Stimulated activated CD8-positive, alpha-beta memory T cell treated with anti-CD3 and anti-CD28 coated beads, Interleukin-12 subunit alpha, Interleukin-12 subunit beta, amount 100 ng/mL, for 24 hours (primary cell): Measurements from ENCODE around the gene COL7A1.

Experiments
- DNase-seq: peaks from one replicate; pipeline ENCODE4 v3.0.0-alpha.2; 2020; ENCODE audit errors: extremely low read depth

COL7A1 gene

GRCh38 chr3:48595075-48595525, at the start of gene COL7A1:
Gene COL7A1, minus strand, starts transcription at chr3:48595329. Its CDS starts 170 bp downstream, at chr3:48595159.
- DNase-seq: no peak

DNA sequence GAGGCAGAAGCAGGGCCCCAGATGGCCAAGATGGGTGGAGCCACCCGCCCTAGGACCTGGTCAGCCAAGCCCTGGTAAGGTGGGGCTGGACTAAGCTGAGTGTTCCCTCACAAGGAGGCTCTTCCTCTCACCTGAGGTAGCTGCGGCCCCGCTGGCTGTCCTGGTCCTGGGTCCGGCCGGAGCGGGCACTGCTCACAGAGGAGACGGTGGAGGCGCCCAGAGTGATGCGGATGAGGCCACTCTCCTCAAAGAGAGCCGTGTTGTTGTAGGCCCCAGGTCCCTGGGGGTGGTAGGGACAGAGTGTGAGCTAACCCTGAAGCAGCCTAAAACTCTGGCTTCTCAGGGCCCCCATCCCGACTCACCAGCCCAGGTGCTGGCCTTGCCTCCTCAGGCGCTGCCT, 47.5 kb upstream of the COL7A1 start:
- no peak for DNase-seq

- DNase-seq: no peak
Measured at GRCh38 chr3:48641396-48641795, 46.3 kb upstream of the COL7A1 start.

- no peak for DNase-seq
Measured at GRCh38 chr3:48639944-48640606, 44.9 kb upstream of the COL7A1 start.

DNA sequence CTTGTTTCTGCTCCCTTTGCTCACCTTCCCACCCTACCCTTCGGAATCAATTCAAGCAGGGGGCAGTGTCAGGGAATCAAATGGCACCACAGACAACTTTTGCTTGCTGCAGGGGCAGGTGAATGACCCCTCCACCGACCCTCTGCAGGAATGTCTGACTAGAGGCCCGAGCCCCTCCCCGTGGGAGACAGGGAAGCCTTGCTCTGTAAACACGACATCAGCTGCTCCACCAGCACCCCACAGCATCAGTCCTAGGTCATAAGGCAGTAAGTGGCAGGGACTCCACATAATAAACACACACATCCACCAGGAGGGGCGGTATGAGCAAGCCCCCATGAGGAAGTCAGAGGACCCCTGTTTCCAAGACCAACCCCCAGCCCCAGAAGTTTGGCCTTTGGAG, 42.2 kb upstream of the COL7A1 start:
- DNase-seq: no peak

DNA sequence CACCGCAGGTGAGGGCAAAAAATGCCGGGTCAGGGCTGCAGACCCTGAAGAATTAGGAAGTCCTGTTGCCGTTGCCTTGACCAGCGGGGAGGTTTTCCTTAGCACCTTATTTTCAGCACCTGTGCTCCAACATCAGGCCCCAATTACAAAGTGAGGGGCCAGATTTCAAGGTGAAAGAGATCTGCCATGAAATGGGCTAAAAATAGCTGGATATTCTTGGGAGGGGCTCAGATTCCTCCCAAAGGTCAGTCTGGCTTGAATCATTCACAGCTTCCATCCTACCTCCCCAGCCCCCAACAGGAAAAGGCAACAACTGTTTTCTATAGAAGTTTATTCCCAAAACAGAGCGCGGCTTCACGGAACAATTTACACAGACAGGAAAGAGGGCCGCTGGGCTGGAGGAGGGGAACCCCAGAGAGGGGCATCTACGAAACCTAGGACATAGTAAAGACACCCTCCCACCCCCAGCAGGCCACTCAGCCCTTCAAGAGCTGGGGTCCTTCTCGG, 41.1 kb upstream of the COL7A1 start:
- DNase-seq: no peak

- DNase-seq: peak; percentile 86
Measured at GRCh38 chr3:48635222-48636021, 40.3 kb upstream of the COL7A1 start, which contains the start of gene SLC26A6. Gene SLC26A6, minus strand, starts transcription at chr3:48635461. Its CDS starts 68 bp downstream, at chr3:48635393.

DNA sequence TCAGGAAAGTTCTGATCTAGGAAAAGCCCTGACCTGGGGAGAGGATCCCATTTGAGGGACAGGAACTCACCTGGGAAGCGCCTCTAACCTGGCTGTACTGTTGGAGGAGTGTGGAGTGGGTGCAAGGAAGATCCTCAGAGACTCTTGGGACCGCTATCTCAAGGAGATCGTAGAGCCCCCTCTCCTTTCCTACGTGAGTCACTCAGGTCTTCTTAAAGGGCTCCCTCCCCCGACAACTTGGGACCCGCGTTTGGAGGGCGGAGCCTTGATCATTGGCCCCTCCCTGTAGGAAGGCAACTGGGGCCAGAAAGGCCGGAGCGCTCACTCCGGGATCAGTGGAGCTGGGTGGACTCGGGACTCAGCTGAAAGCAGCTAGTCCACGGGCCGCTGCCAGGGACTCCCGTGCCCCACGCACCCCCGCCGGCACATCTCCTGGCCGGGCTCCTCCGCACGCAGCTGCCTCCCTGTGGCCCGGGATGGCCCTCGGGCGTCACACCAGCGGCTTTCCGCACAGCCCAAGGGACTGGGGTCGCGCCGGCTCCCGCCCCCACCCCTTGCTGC, 39.6 kb upstream of the COL7A1 start:
- DNase-seq: no peak

DNA sequence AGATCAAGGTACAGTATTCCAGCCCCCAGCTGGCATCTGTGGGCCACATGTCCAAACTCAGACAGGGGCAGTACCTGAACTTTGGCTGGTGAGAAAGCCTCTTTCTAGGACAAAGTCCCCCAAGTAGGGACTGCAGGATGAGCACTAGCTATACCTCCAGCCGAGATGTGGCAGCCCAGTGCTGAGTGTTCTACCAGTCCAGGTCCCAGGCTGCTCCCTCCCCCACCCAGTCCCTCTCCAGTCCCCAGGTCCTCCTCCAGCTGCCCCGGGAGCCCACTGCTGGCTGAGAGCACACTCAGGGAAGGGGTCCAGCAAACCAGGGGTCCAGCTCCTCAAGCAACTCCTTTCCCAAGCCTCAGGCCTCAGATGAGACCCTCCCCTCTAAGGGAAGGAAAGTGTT, 38.6 kb upstream of the COL7A1 start:
- no peak for DNase-seq

DNA sequence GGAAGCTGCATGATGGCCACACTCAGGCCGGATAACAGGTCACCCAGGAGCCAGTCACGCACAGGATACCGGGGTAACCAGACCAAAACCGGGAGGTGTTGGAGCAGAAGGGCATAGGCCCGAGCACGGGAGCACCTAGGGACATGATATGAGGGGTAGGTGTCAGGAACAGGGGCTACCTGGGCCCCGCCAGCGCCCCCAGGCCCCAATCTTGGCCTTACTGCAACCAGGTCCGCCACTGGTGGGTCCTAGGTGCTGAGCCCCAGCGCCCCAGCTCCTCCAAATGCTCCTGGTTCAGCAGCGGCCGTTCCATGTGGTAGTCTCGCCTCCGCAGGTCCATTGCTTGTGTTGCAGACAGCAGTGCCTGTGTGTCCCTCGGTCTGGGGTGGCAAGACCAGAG, 38.1 kb upstream of the COL7A1 start:
- no peak for DNase-seq

GRCh38 chr3:48631516-48632448, 36.7 kb upstream of the COL7A1 start:
- no peak for DNase-seq

- no peak for DNase-seq
Measured at GRCh38 chr3:48630833-48631232, 35.7 kb upstream of the COL7A1 start.

GRCh38 chr3:48630407-48630806, 35.3 kb upstream of the COL7A1 start:
- no peak for DNase-seq

DNA sequence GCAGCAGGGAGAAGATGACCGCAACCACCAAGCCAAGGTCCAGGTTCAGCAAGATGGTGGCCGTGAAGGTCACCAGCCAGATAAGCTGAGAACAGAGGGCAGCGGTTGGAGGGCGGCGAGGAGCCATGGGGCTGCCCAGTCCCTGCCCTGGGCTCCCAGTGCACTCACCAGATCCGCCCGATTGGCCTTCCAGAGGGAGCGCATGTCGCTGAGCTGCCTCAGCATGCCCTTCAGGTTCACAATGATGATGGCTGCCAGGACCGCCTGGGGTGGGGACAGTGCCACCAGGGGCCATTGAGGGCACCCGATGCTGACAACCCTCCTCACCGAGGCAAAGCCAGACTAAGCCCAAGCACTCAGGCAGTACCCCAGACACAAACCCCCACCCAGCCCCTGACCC, 34.8 kb upstream of the COL7A1 start:
- no peak for DNase-seq

GRCh38 chr3:48628277-48629017, 33.3 kb upstream of the COL7A1 start:
- no peak for DNase-seq

DNA sequence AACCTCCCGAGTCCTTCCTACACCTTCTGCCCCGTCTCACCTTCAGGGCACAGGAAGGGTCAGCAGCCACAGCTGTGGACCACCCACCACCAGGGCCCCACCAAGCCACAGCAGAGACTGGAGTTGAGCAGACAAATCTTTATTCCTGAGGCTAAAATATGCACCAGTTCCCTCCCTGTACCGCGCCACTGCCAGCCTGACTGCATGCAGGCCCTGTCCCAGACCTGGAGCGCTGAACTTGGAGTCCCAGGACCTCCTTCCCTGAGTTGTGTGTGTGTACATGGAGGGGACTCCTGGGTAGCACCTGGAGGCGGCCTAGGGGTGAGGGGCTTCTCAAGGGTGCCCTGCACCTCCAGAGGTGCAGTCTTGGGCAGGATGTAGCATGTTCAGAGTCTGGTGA, 30.5 kb upstream of the COL7A1 start:
- DNase-seq: no peak

GRCh38 chr3:48624767-48625166, 29.6 kb upstream of the COL7A1 start:
- DNase-seq: no peak

DNA sequence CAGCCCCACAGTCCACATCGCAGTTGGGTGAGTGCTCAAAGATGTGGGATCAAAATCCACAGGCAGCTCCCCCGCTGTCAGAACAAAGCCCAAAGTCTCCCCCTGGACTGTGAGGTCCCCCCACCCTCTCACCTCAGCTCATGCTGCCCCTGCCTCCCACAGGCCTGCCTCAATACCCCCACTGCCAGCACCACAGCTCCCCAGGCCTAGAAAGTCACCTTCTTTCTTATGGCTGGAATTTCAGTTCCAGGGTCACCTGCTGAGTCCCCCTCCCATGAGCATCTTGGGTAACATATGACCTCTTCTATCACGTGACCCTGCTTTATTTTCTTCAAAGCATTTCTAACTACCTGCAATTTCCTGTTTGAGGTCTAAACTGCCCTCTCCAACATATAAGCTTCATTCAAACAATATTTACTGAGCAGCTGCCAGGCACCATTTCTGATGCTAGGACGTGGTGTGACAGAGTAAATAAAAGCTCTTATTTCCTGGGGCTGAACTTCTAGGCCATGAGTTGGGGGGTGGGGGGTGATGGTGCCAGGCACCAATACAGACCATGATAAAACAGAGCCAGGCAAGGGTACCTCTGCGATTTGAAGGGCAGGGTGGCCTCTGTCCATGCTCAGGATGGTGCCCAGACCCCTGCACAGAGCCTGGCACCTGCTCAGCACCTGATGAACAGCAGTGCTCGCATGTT, 28.9 kb upstream of the COL7A1 start:
- no peak for DNase-seq

DNA sequence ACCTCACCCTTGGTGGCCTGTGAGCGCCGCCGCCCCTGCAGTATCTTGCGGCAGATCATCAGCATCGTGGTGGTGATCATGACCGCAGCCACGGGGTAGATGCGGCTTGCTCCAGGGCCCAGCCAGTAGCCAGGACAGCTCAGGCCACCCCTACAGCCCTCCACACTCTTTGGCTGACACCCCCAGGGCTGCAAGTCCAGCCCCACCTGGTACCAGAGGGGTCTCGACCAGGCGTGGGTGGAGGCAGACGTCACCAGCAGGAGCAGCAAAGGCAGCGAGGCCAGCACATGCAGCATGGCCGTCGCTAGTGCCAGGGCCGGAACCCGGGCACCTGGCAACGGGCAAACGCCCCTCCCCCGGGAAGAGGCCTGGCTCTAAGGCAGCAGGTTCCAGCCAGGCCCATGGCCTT, 26.3 kb upstream of the COL7A1 start, which contains the start of gene TMEM89:
TSS of gene TMEM89 (minus strand) at position 309 of the 409 bp plus-strand sequence. CDS start at position 296, 13 bp downstream.
- DNase-seq: no peak
